ENCODE data around the gene FKBP7. TPM values are rescaled to one million over a fixed set of nuclear protein-coding genes. Genes with fewer than 3 reads are reported as not detected.

Gene FKBP7
- polyA plus RNA-seq, 1 donor from 2014 or later: 46.1 TPM

GRCh38 chr2:178476477-178476876 lies 1.9 kb downstream of the FKBP7 start:
- Histone ChIP-seq H2AFZ (ENCODE audit: low read depth, low read length) (no peak overlapping the region), H3K27me3 (ENCODE audit: insufficient read depth, low read depth, low read length) (no peaks in the 10 kb centered on the region), H3K79me2 (replicated peaks; ENCODE audit: insufficient read depth, low read length) (peaks cover 40% of the 10 kb centered on the region), H3K27ac (ENCODE audit: low read length) (no peak overlapping the region), H4K20me1 (ENCODE audit: insufficient read depth) (no peaks in the 10 kb centered on the region), H3K4me2 (ENCODE audit: low read length) (no peak overlapping the region), H3K36me3 (ENCODE audit: insufficient read depth, low read length) (no peaks in the 10 kb centered on the region), H3K9ac (ENCODE audit: low read length) (no peak overlapping the region), H3F3A (ENCODE audit: insufficient read depth, low read length, poor library complexity, severe bottlenecking) (peaks cover 3% of the 10 kb centered on the region), H3K9me3 (ENCODE audit: low read length) (no peaks in the 10 kb centered on the region), H3K4me3 (ENCODE audit: low read length) (peak overlapping the region; percentile 82), H3K9me2 (ENCODE audit: insufficient read depth, low read length) (no peaks in the 10 kb centered on the region)
- TF ChIP-seq EP300 (conservative IDR thresholded peaks at IDR 0.05; ENCODE audit: poor library complexity, severe bottlenecking) (no peak), MXI1 (conservative IDR thresholded peaks at IDR 0.05; ENCODE audit: poor library complexity, severe bottlenecking) (no peak), SMC3 (conservative IDR thresholded peaks at IDR 0.05; ENCODE audit: poor library complexity) (no peak), RAD21 (conservative IDR thresholded peaks at IDR 0.05) (no peak), EZH2 (IDR thresholded peaks at IDR 0.05; ENCODE audit: borderline replicate concordance, insufficient read depth, low read length, poor library complexity, severe bottlenecking) (no peak), TAF1 (IDR thresholded peaks at IDR 0.05; ENCODE audit: low read depth) (no peak), CTCF (IDR thresholded peaks at IDR 0.05; ENCODE audit: poor library complexity, severe bottlenecking) (no peak), POLR2AphosphoS5 (IDR thresholded peaks at IDR 0.05) (no peak), REST (IDR thresholded peaks at IDR 0.05; ENCODE audit: borderline replicate concordance) (no peak)

DNA sequence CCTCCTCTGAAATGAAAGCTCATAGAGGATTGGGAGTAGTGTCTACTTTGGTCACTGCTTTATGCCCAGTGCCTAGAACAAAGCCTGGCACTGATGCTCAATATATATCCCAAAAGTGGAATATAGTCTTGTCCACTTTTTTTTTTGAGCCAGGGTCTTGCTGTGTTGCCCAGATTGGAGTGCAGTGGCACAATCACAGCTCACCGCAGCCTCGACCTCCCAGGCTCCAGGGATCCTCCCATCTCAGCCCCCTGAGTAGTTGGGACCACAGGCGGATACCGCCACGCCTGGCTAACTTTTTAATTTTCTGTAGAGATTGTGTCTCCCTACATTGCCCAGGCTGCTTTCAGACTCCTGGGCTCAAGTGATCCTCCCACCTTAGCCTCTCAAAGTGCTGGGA lies 3.8 kb downstream of the FKBP7 start:
- Histone ChIP-seq H3K9me2 (ENCODE audit: insufficient read depth, low read length) (no peaks in the 10 kb centered on the region), H3K79me2 (replicated peaks; ENCODE audit: insufficient read depth, low read length) (peaks cover 37% of the 10 kb centered on the region), H3K9me3 (ENCODE audit: low read length) (no peaks in the 10 kb centered on the region), H3F3A (ENCODE audit: insufficient read depth, low read length, poor library complexity, severe bottlenecking) (peaks cover 3% of the 10 kb centered on the region), H4K20me1 (ENCODE audit: insufficient read depth) (no peaks in the 10 kb centered on the region), H3K4me2 (ENCODE audit: low read length) (no peak overlapping the region), H2AFZ (ENCODE audit: low read depth, low read length) (no peak overlapping the region), H3K36me3 (ENCODE audit: insufficient read depth, low read length) (no peaks in the 10 kb centered on the region), H3K4me3 (ENCODE audit: low read length) (peak overlapping the region; percentile 28), H3K27me3 (ENCODE audit: insufficient read depth, low read depth, low read length) (no peaks in the 10 kb centered on the region), H3K27ac (ENCODE audit: low read length) (no peak overlapping the region), H3K9ac (ENCODE audit: low read length) (no peak overlapping the region)
- TF ChIP-seq EZH2 (IDR thresholded peaks at IDR 0.05; ENCODE audit: borderline replicate concordance, insufficient read depth, low read length, poor library complexity, severe bottlenecking) (no peak), EP300 (conservative IDR thresholded peaks at IDR 0.05; ENCODE audit: poor library complexity, severe bottlenecking) (no peak), REST (IDR thresholded peaks at IDR 0.05; ENCODE audit: borderline replicate concordance) (no peak), SMC3 (conservative IDR thresholded peaks at IDR 0.05; ENCODE audit: poor library complexity) (no peak), POLR2AphosphoS5 (IDR thresholded peaks at IDR 0.05) (no peak), RAD21 (conservative IDR thresholded peaks at IDR 0.05) (no peak), CTCF (IDR thresholded peaks at IDR 0.05; ENCODE audit: poor library complexity, severe bottlenecking) (no peak), MXI1 (conservative IDR thresholded peaks at IDR 0.05; ENCODE audit: poor library complexity, severe bottlenecking) (no peak), TAF1 (IDR thresholded peaks at IDR 0.05; ENCODE audit: low read depth) (no peak)
